Measurements from ENCODE around the gene MTSS2. TPM values are rescaled to one million over a fixed set of nuclear protein-coding genes. Genes with fewer than 3 reads are reported as not detected.

MTSS2 gene
- total and polyA plus RNA-seq, 2 experiments from 2014 or later: 12.4 to 82.3 TPM

DNA sequence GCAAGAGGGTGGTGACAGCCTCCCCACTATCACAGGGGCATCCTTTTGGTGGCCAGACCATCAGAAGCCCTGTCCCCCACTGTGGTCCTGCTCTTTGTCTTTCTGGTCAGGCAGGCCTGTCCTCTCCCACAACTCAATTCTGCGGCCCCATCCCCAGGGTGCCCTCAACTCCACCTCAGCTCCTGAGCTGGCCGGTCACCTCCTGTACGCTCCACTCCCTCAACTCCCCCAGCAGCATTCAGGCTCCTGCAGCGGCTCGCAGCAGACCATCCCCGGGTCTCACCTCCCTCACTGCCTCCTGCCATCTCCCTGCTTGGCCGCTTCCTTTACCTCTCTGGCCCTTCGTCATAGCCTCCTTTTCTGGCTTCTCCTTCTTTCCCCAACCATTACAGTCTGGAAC is 43.4 kb upstream of the MTSS2 start:
- peaks cover 2% of the 10 kb centered on the region for H3K36me3 ChIP-seq
- H3K4me1 ChIP-seq (ENCODE audit: low read depth): peaks cover 25% of the 10 kb centered on the region
- TF ChIP-seq, protein P1, sequence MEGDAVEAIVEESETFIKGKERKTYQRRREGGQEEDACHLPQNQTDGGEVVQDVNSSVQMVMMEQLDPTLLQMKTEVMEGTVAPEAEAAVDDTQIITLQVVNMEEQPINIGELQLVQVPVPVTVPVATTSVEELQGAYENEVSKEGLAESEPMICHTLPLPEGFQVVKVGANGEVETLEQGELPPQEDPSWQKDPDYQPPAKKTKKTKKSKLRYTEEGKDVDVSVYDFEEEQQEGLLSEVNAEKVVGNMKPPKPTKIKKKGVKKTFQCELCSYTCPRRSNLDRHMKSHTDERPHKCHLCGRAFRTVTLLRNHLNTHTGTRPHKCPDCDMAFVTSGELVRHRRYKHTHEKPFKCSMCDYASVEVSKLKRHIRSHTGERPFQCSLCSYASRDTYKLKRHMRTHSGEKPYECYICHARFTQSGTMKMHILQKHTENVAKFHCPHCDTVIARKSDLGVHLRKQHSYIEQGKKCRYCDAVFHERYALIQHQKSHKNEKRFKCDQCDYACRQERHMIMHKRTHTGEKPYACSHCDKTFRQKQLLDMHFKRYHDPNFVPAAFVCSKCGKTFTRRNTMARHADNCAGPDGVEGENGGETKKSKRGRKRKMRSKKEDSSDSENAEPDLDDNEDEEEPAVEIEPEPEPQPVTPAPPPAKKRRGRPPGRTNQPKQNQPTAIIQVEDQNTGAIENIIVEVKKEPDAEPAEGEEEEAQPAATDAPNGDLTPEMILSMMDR (IDR thresholded peaks at IDR 0.05; ENCODE audit: low read depth, low read length): no peak
- no peaks in the 10 kb centered on the region for H3K27me3 ChIP-seq
- no peaks in the 10 kb centered on the region for H3K9me3 ChIP-seq (ENCODE audit: low read depth)
- H3K4me3 ChIP-seq: no peak overlapping the region
- no peak overlapping the region for H3K27ac ChIP-seq
- DNase-seq (ENCODE audit: low read depth in 1 of 2, low spot score in 1 of 2): no peak

DNA sequence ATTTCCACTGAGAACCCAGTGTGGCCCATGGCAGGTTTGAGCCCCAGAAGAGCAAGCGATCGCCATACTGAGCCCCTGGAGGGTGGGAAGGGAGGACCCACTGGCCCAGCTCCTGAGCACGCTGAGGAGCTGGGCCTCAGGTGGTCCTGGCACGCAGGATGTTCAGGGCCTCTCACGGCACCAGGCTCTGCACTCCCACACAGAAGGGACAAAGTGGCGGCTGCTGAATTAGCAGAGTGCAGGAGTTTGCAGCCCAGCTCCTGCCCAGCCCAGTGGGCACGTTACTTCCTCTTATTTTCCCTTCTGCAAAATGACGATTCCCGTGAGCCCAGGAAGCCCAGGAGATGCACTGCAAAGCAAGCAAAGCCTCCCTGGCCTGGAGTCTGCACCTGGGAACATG is 42.3 kb upstream of the MTSS2 start:
- TF ChIP-seq, protein P1 (IDR thresholded peaks at IDR 0.05; ENCODE audit: low read depth, low read length): no peak
- peaks cover 27% of the 10 kb centered on the region for H3K4me1 ChIP-seq (ENCODE audit: low read depth)

DNA sequence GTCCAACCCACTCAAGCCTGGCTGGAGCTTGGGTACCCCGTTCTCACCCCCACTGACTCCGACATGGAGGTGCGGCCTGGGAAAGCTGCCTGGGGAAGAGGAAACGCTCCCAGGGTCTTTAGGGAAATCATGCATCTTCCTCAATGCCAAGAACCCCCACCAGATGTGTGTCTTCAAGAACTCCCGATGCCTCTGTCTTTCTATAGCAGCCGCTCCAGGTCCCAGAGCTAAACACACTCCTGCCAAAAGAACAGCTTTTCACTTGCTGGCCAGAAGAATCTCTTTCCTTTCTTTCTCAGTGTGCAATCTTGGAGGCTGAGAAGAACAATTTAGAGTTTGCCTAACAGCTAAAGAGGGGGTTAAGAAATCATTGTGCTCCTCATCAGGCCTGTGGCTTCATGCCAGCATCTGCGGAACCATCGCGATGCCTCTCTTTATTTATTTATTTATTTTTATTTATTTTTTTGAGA is 41.1 kb upstream of the MTSS2 start:
- Histone ChIP-seq H3K36me3 (peaks cover 2% of the 10 kb centered on the region), H3K27ac (peak overlapping the region; percentile 83), H3K4me3 (no peak overlapping the region), H3K9me3 (ENCODE audit: low read depth) (no peaks in the 10 kb centered on the region), H3K27me3 (no peaks in the 10 kb centered on the region), H3K4me1 (ENCODE audit: low read depth) (peaks cover 27% of the 10 kb centered on the region)
- TF ChIP-seq, protein P1 (IDR thresholded peaks at IDR 0.05; ENCODE audit: low read depth, low read length): no peak
- peak in 1 of 2 donors; percentile 69 for DNase-seq (ENCODE audit: low read depth in 1 of 2, low spot score in 1 of 2)

More for the DNA sequence above, 42.3 kb upstream of the MTSS2 start:
- Histone ChIP-seq H3K27ac (no peak overlapping the region), H3K36me3 (peaks cover 2% of the 10 kb centered on the region), H3K9me3 (ENCODE audit: low read depth) (no peaks in the 10 kb centered on the region), H3K4me3 (no peak overlapping the region), H3K27me3 (no peaks in the 10 kb centered on the region)
- no peak for DNase-seq (ENCODE audit: low read depth in 1 of 2, low spot score in 1 of 2)

- H3K36me3 ChIP-seq: peaks cover 2% of the 10 kb centered on the region
- TF ChIP-seq, protein P1 (IDR thresholded peaks at IDR 0.05; ENCODE audit: low read depth, low read length): no peak
- peaks cover 27% of the 10 kb centered on the region for H3K4me1 ChIP-seq (ENCODE audit: low read depth)
- H3K27me3 ChIP-seq: no peaks in the 10 kb centered on the region
- peak overlapping the region; percentile 83 for H3K27ac ChIP-seq
- no peak overlapping the region for H3K4me3 ChIP-seq
- DNase-seq (ENCODE audit: low read depth in 1 of 2, low spot score in 1 of 2): peak; percentile 59 to 65
- no peaks in the 10 kb centered on the region for H3K9me3 ChIP-seq (ENCODE audit: low read depth)
Measured at GRCh38 chr16:70725912-70726828, 40.3 kb upstream of the MTSS2 start.

DNA sequence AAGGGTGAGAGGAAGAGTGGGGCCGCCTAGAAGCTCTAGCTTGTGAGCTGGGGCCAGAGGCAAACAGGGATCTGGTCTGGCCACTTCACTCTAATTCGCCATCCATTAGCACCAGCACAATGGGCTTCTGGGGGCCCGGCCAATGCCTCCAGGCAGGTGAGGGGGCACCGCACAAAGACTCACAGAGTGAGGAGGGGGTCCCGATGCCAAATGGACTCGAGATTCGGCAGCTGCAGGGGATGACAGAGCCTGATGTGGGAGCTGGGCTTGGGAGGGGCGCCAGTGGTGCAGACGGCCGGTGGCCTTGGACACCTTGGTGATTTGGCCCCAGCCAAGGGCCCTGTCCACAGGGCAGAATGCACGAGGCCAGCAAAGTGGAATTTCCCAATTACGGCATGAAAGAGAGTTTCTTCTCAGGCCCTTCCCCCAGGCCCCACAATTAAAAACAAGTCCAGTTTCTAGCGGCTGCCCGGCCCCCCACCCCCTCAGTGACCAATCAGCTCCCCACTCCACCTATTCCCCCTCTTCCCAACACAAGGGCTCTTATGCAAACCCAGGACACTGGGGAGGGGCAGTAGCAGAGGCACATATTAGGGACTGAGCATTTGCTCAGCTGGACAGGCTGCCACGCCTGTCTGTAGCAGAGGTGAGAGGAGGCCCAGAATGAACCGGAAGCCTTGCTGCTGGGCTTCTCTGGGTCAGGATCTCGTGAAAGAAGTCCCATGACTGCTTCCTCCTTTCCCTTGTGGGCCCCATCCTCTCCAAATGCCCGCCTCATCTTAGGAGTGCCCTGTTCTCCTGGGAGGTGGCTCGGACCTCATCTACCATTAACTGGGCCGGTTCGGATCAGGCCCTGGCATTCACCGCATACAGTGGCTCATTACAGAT is 39.4 kb upstream of the MTSS2 start:
- no peak for DNase-seq (ENCODE audit: low read depth in 1 of 2, low spot score in 1 of 2)
- Histone ChIP-seq H3K4me1 (ENCODE audit: low read depth) (peaks cover 32% of the 10 kb centered on the region), H3K36me3 (no peaks in the 10 kb centered on the region), H3K27me3 (no peaks in the 10 kb centered on the region), H3K4me3 (no peak overlapping the region), H3K27ac (peak overlapping the region; percentile 83), H3K9me3 (ENCODE audit: low read depth) (no peaks in the 10 kb centered on the region)
- TF ChIP-seq, protein P1 (IDR thresholded peaks at IDR 0.05; ENCODE audit: low read depth, low read length): no peak

Measured in cardiac muscle cell (in vitro differentiated cells and primary cell).